ENCODE measurements around the gene TUBB2A.
"Not testable (repeated sequence)": the region's sequence is repeated elsewhere in the genome, so short reads cannot be mapped to it uniquely, and the experiment has no call there.

The TUBB2A gene

DNA sequence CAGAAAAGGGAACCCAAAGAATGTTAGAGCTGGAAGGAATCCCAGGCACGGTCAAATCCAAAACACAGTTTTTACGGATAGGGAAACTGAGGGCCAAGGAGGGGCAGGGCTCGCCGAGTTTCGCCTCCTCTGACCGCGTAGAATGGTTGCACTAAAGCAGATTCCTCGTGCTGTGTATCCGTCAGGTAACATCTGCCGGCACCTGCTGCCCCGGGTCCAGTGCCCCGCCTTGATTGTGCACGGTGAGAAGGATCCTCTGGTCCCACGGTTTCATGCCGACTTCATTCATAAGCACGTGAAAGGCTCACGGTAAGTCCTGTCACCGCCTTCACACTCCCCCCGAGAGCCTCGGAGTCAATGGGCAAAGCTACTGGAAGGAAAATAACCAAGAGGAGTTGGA, 17.1 kb downstream of the TUBB2A start:
- in situ Hi-C loops (cut with HindIII; ENCODE audit: low sequenced_read_pairs), result no loop called here
- H3K4me3 ChIP-seq (ENCODE audit: low read depth, low read length), result no peak overlapping the region
- TF ChIP-seq, protein P1, sequence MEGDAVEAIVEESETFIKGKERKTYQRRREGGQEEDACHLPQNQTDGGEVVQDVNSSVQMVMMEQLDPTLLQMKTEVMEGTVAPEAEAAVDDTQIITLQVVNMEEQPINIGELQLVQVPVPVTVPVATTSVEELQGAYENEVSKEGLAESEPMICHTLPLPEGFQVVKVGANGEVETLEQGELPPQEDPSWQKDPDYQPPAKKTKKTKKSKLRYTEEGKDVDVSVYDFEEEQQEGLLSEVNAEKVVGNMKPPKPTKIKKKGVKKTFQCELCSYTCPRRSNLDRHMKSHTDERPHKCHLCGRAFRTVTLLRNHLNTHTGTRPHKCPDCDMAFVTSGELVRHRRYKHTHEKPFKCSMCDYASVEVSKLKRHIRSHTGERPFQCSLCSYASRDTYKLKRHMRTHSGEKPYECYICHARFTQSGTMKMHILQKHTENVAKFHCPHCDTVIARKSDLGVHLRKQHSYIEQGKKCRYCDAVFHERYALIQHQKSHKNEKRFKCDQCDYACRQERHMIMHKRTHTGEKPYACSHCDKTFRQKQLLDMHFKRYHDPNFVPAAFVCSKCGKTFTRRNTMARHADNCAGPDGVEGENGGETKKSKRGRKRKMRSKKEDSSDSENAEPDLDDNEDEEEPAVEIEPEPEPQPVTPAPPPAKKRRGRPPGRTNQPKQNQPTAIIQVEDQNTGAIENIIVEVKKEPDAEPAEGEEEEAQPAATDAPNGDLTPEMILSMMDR (IDR thresholded peaks at IDR 0.05; ENCODE audit: low read depth, low read length), result no peak
- DNase-seq (ENCODE audit: low read depth, low spot score), result no peak

DNA sequence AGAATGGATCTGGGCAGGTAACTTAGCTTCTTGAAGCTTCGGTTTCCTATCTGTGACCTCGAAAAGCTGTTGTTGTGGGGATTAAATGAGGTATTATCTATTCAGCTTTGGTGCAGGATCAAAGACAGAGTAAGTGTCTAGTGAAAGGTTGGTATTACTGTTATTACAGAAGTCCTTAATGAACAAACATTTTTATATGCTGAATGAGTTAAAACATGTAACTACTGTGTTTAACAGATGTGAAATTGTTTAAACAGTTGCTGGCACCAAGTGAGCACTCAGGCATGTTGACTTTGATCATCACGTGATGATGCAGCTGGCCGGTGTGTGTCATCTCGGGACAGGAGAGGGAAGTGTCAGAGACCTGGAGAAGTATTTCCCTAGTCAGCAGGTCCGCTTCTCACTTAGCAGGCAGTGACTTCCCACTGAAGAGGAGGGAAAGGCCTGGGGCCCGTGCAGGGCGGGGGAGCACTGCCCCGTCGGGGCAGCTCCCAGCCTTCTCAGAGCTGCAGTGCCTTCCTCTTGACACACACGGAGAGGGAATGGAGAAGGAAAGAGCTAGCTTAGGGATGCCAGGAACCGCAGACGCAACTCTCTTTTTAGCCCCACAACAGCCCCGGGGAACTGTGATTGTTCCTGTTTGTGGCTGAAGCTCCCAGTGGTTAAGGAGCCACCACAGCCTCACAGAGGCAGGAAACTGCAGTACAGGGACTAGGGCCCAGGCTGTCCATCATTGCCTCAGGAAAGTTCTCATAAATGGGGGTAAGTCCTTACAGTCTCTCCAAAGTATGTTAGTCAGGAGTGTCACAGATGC, 18.0 kb downstream of the TUBB2A start:
- TF ChIP-seq, protein P1 (IDR thresholded peaks at IDR 0.05; ENCODE audit: low read depth, low read length), result no peak
- H3K4me3 ChIP-seq (ENCODE audit: low read depth, low read length), result no peak overlapping the region
- in situ Hi-C loops (cut with HindIII; ENCODE audit: low sequenced_read_pairs), result no loop called here
- peak; percentile 73 for DNase-seq (ENCODE audit: low read depth, low spot score)

DNA sequence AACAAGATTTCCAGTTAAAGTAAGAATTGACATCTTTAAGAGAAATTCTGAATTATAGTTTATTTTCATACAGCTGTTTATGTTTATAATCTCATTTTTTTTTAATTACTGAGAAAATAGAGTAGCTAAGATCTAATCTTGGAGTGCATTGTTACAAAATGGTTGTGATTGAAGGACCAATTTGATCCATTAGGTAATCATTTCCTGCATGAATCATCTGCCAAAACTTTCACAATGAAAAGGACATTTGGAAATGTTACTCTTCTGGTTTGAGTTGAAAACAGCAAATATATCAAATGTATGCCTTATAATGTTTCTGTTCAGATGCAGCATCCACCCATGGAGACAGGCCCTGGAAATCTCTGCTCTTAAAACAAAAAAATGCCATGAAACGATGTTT, 19.0 kb downstream of the TUBB2A start:
- in situ Hi-C loops (cut with HindIII; ENCODE audit: low sequenced_read_pairs), result no loop called here
- DNase-seq (ENCODE audit: low read depth, low spot score), result no peak
- TF ChIP-seq, protein P1 (IDR thresholded peaks at IDR 0.05; ENCODE audit: low read depth, low read length), result no peak
- no peak overlapping the region for H3K4me3 ChIP-seq (ENCODE audit: low read depth, low read length)

DNA sequence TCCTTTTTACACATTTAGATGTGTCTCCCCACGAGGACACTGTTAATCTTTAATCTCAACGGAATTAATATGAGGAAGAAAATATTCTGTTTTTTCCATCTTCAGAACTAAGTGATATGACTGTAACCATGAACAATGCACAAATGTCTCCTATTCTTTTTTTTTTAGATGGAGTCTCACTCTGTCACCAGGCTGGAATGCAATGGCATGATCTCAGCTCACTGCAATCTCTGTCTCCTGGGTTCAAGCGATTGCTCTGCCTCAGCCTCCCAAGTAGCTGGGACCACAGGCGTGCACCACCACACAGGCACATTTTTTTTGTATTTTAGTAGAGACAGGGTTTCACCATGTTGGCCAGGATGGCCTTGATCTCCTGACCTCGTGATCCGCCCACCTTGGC, 19.5 kb downstream of the TUBB2A start:
- DNase-seq (ENCODE audit: low read depth, low spot score); in situ Hi-C loops (cut with HindIII; ENCODE audit: low sequenced_read_pairs); H3K4me3 ChIP-seq (ENCODE audit: low read depth, low read length): not testable (repeated sequence)

DNA sequence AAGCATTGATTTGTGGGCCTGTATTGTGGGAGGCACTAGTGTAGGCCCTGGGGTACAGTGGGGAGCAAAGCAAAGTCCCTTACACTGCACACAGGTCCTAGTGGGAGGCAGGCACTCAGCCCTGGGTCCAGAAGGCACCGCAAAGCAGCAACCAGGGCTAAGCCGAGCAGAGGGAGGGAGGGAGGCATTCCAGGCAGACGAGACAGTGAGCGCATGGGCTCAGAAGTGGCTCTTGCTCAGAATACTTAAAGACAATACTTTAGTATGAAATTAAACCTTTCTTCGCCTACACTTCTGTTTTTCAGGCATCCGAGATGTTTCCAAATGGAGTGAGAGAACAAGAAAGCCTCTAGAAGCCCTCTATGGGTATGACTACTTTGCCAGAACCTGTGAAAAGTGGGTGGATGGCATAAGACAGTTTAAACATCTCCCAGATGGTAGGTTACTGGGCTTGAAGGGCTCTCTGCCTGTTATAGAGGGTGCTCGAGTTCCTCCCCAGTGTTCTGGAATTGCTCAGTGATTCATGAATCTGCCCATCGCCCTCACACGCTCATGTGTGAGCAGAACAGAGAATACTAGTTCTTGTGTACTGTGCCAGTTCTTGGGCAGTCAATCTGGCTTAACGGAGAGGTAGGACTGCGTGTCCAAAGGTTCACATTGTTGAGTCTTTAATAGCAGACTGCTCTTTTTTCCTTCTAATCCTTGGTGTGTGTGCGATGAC, 20.1 kb downstream of the TUBB2A start:
- no peak overlapping the region for H3K4me3 ChIP-seq (ENCODE audit: low read depth, low read length)
- no peak for DNase-seq (ENCODE audit: low read depth, low spot score)
- TF ChIP-seq, protein P1 (IDR thresholded peaks at IDR 0.05; ENCODE audit: low read depth, low read length), result no peak
- in situ Hi-C loops (cut with HindIII; ENCODE audit: low sequenced_read_pairs), result no loop called here

DNA sequence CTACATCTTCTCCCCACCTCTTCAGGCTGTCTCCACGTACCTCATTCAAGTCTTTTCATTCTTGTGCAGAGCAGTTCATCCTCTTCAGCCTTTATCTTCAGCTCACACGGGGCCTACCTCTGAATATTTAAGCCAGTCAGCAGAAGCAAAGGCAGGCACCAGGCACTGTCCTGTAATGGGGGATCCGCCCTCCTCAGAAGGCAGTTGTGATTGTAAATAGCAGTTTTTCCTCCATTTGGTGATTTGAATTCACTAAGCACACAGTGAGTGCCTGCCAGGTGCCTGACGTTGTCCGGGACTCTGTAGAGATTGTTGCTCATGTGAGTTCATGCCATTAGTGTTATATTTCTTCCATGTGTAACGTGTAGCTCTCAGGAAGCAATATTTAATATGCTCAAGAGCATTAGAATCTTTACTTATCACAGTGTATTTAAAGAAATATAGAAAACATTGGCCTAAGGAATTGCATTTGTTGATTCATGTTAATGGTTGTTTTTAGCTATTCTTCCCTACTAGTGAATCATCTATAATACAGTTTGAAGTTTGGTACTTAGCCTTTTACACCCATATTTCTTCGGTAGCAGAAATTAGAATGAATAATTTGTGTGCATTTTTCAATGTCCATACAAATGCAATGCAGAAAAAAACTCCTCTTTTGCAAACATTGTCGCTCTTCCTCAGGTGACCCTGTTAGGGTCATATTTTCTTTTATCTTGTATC, 20.9 kb downstream of the TUBB2A start:
- TF ChIP-seq, protein P1 (IDR thresholded peaks at IDR 0.05; ENCODE audit: low read depth, low read length), result no peak
- no peak for DNase-seq (ENCODE audit: low read depth, low spot score)
- no peak overlapping the region for H3K4me3 ChIP-seq (ENCODE audit: low read depth, low read length)
- in situ Hi-C loops (cut with HindIII; ENCODE audit: low sequenced_read_pairs), result no loop called here

Measured in astrocyte of the spinal cord (primary cell).